DMS114 treated with DMSO at 0.1 percent for 48 hours (cell line): ENCODE data around the gene PDE8A.
"Not testable (repeated sequence)": the region's sequence is repeated elsewhere in the genome, so short reads cannot be mapped to it uniquely, and the experiment has no call there.

Source experiments
- DNase-seq: peaks from one replicate; lab custom pipeline; 2025; ENCODE audit not compliant: unreplicated experiment; lab: John Stamatoyannopoulos, UW

The PDE8A gene

DNA sequence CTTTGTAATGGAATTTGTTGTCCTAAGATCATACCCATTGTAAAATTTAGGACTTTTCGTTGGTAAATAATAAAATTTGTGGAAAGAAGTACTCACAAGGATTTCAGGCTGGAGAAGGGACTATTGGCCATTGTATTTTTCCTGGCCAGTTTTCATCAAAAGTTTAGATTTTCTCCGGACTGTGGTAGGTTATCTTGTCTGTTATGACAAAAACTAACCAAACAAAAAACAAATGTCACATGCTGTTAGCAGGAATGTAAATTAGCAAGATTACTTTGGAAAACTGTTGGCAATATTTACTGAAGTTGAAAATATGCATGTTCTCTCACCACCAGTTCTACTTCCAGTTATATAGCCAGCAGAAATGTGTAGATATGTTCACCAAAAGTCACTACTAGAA is 27.8 kb downstream of the PDE8A start:
- no peak for DNase-seq

DNA sequence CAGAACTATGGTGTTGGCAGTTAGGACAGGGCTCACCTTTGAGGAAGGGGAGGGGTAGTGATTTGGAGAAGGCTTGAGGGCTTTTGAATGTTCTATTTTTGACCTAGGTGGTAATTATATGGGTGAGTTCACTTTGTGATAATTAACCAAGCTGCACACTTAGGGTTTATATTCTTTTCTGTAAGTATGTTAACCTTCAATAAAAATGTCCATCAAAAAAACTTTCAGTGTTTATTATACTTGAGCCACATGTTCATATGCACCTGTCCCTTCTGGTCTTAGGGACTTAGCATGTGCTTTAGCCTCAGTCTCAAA is 28.4 kb downstream of the PDE8A start:
- no peak for DNase-seq

DNA sequence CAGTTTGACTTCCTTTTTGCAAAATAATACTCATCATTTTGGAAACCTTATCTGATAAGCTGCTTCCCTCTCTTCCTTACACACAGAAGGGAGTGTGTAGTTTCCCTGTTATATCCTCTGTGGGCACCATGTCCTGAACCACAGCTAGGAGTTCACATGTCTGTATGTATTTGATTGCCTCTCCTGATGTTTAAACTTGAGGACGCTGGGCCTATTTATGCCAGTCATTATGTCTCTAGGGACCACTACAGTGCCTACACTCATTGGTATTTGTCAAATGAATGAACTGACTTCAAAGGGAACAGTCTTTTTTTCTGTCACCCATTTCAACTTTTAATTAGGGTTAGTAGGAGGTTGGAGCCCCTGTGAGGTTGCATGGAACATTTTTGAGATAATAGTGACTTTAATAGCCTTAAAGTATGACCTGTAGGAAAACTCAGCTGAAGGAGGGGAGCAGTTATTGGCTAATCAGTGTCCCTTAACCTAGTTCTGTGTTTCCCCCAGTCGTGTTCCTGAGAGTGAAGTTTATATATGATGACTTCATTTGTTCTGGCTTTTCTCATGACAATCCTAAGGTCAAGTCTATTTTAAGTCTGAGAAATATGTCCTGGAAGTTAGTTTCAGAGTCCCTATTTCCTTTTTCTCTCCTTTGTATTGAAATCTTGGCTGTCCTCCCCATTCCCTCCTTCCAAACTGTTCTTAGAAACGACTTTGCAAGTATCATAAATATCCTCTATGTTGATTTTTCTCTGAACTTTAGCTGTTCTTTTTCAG is 28.9 kb downstream of the PDE8A start:
- DNase-seq, result no peak

DNA sequence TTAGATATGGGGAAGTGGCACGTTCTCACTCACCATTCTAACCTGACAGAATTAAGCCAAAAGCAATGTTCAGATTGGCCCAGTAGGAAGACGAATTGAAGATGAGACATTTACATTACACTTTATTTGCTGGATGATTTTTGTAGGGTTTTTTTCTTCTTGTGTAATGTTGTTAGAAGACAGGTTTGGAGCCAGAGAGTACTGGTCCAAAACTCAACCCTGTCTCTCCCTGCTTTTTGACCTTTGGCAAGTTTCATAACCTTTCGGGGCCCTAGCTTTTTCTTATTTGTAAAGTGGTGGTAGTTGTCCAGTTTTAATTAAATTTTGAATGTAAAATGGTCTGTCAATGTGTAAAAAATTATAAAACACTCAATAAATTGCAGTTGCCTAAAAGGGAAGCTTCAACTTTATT is 29.5 kb downstream of the PDE8A start:
- DNase-seq, result no peak

DNA sequence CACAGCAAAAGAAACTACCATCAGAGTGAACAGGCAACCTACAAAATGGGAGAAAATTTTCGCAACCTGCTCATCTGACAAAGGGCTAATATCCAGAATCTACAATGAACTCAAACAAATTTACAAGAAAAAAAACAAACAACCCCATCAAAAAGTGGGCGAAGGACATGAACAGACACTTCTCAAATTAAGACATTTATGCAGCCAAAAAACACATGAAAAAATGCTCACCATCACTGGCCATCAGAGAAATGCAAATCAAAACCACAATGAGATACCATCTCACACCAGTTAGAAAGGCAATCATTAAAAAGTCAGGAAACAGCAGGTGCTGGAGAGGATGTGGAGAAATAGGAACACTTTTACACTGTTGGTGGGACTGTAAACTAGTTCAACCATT is 30.1 kb downstream of the PDE8A start:
- DNase-seq, result not testable (repeated sequence)

DNA sequence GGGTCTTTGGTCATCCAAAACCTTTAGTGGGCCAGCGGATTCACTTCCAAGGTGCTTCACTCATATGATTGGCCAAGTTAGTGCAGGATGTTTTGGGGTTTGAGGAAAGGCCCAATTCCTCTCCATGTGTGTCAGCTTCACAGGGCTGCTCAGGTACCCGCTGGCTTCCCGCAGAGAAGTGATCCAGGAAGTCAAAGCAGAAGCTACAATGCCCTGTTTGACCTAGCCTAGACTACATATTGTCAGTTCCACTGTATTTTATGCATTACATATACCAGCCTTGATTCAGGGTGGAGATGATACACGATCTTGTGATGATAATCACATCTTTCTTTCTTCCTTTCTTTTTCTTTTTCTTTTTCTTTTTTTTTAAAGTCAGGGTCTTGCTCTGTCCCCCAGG is 32.1 kb downstream of the PDE8A start:
- no peak for DNase-seq

DNA sequence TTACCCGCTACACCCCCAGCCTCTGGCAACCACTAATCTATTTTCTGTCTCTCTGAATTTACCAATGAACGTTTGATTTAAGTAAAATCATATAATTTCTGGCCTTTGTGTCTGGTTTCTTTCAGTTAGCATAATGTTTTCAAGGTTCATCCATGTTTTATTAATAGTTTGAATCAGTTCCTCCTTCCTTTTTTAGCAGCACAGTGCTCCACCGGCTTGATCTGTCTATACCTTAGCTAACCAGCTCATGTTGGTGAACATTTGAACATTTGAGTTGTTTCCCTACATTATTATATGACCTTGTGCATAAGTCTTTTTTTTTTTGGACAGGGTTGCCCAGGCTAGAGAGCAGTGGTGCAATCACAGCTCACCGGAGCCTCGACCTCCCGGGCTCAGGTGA is 33.3 kb downstream of the PDE8A start:
- no peak for DNase-seq

DNA sequence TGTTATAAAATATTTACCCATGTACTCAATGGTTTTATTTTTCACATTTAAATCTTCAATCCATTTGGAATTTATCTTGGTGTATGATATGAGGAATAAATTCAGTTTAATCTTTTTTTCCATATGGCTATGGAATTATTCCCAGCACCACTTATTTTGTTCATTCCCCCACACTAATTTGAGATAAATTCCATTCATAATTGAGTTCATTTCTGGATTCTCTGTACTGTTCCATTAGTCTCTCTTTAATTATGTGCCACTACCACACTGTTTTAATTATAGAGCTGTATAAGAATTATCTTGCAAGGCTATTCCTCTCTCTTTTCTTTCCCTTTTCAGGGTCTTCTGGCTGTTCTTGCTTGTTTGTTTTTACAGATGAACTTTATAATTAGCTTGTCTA is 34.6 kb downstream of the PDE8A start:
- no peak for DNase-seq

DNA sequence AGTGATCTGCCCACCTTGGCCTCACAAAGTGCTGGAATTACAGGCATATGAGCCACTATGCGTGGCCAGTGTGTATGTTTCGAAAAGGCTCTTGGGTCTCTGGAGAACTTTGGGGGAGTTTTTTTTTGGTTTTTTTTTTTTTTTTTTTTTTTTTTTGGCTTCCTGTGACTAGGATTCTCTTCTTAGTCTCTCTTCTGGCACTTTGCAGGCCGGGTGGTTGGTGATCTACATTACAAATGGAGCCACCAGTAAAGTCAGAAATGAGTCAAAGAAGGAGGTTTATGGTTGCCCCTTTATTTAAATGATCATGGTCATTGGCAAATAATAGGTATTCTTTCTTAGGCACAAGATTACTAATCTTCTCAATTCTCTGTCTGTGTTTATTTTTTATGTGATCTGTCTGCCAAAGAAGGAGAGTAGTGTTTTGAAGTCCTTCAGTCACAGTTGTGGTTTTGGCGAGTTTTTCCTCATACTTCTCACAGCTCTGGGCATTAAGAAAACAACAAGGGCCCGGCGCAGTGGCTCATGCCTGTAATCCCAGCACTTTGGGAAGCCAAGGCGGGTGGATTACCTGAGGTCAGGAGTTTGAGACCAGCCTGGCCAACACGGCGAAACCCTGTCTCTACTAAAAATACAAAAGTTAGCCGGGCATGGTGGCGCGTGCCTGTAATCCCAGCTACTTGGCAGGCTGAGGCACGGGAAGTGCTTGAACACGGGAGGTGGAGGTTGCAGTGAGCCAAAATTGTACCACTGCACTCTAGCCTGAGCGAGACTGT is 38.3 kb downstream of the PDE8A start:
- DNase-seq, result no peak

DNA sequence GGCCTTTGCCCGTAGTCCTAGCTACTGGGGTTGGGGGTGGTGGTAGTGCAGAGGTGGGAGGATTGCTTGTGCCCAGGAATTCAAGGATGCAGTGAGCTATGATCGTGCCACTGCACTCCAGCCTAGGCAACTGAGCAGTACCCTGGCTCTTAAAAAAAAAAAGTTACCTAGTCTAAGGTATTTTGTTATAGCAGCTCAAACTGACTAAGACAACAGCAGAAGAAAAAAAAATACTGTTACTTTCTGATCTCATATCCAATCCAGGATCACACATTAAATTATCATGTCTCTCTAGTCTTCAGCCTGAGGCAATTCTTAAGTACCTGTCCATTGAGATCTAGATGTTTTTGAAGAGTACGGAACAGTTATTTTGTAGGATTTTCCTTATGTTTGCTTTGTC is 39.8 kb downstream of the PDE8A start:
- DNase-seq, result no peak

DNA sequence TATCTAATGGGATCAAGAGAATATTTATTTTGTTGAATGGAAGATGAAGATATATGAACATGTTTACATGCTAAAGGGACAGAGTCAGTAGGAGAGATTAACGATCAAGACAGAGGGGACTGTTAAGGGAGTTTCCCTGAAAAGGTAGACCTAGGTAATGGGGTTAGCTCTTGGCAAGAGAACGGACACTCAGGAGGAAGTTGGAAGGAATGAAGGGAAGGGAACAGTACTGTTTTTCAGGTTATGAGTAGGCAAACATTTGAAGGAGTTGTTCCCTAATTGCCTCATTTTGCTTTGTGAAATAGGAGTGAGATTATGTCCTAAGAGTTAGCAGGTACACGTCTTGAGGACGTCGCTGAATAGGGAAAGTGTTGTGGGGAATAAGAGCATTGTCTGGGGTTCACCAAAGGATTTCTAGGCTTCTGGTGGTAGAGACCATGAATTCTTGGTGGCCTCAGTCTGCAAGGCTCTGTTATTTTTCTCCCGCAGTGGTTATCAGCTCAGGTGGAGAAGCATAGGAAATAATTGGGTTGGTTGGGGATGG is 41.3 kb downstream of the PDE8A start:
- DNase-seq, result no peak

DNA sequence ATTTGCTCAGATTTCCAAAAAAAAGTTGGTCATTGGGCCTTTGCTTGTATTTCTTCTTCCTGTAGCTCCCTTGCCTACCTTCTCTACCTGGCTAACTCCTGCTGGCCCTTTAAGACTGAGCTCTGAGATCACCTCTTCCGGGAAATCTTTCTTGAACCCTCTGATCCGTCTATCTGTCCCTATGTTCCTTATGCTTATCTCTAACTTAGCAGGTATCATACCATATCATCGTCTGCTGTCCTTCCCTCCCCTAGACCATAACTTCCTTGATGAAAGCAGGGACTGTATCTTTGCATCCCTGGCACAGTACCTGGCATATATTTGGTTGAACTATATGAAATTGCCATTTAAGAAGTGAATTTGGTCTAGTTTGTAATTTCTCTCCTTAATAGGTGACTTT is 42.3 kb downstream of the PDE8A start:
- no peak for DNase-seq

DNA sequence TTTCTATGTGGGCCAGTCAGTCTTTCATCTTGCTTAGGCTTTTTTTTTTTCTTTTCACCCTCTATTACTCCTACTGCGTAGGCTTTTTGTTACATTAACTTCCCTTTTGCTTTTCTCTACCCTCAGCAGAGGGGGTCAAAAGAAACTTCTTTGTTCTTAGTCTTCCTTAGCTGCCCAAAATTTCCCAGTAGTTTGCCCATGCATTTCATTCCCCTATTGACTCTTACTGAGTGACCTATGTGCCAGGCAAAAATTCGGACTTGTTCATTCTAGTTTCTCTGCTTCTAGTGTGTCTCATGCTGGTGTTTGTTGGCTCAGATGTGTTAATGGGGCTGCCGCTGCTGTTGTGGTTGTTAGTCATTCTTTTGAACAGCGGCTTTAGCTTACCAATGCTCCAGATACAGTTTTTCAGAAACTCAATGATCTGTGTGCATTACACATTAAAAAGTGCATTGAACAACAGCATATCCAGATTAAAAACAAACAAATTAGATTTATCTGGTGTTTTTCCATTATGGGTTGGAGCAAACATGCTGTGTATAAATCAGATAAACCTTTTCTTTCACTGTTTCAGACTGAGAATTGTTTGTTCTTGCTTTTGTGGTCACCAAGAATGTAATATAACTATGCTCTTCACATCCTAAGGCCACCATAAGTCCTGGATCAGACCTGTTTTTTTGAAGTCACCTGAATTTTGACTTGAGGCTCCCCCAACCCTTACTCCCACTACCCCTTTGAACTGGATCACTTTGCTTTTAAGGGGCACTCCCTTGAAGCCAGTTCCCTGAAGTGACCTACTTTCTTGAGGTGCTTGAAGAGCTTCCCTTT is 43.1 kb downstream of the PDE8A start:
- DNase-seq, result no peak

DNA sequence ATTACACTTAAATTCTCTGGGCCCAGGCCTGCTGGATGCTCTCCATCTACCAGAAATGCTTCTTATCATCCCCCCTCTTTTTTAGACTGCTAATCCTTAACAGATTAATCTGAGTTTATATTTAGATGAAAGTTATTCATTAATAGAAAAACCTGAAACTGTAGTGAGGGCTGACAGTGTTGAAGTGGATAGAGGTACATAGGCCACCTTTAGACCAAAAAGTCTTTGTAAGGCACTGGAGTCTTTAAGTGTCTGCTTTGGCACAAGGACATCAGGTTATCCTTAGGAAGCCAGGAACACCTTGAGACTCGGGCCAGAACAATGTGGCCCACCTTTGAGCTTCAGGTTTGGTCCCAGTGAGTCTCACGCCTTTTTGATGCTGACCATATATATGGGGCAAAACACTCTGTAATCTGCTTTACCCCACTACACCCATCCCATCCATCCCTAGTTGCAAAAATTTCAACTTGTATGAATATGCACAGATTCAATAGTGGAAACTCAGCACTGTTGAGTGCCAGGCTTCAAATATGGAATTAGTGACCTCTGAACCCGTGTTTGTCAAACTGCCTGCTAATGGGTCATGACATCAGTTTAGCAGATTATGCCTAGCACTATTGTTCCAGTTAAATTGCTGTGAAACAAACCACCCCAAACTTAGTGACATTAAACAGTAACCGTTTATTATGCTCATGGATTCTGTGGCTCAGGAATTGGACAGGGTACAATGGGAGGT is 44.0 kb downstream of the PDE8A start:
- no peak for DNase-seq

DNA sequence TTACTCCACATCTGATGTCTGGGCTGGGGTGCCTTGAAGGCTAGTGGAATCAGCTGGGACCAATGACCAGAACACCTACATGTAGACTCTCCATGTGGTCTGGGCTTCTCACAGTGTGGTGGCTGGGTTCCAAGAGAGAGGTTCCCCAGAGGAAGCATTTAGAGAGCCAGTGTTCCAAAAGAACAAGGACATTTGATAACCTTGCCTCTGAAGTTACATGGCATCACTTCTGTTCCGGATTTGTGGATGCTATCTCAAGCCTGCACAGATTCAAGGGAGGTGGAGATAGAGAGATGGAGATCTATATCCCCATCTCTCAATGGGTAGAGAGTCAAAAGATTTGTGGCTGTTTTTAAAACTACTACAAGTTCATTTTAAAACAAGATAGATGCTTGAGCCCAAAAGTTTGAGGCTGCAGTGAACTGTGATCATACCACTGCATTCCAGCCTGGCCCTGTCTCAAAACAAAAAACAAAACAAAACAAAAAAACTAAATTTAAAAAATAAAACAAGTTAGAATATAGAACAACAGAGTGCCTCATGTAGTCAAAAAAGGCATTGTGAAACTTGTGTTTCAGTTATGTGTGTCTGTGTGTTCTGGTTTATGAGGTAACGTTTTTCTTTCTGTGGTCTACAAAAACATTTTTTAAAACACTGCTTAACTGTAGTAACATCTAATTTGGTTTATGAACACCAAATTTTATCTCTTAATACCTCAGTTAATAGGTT is 44.8 kb downstream of the PDE8A start:
- no peak for DNase-seq

DNA sequence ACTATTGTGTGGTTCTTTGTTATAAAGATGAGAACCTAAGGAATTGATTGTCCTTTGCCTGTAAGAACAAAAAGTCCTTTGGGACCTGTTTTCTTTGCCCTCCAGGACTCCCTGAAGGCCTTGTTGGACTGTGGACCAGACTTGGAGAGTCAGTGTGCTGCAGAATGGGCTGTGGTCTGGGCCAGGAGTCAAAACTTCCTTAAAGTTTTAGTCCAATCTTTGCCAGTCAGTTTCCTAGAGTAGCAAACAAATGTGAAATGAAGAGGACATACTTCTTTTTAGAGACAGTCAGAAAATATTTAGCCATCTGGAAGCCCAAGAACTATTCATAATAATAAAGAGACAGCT is 45.4 kb downstream of the PDE8A start:
- DNase-seq, result no peak

DNA sequence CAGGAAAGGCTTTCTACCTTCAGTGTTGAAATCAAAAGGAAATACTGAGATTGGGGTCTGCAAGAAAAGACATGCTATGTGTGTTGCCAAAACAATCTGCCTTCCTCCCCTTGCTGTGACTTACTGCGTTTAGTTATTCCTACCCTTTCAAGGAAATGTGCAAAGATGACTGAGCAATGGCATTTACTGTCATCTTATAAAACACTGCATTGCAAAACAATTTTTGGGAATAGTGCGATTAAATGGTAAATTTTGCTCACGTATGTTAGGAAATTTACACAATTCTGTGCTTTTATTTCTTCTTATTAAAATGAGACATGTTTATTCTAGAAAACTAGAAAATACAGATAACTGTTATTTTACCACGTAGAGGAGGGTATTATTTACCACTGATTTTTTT is 45.8 kb downstream of the PDE8A start:
- no peak for DNase-seq

DNA sequence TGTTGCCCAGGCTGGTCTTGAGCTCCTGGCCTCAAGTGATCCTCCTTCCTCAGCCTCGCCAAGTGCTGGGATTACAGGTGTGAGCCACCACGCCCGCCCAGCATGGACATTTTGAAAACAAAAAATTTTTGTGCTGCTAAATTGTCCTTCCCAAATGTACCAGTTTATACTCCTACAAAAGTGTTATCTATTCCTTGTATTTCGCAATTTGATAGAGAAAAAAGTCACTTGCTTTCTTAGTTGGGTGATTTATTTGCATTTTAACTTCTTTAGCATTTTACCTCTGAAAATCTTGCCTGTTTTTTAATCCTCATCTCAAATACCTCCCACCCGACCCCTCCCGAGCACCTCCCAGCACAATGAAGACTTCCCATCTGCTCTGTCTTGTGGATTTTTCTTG is 46.8 kb downstream of the PDE8A start:
- no peak for DNase-seq

DNA sequence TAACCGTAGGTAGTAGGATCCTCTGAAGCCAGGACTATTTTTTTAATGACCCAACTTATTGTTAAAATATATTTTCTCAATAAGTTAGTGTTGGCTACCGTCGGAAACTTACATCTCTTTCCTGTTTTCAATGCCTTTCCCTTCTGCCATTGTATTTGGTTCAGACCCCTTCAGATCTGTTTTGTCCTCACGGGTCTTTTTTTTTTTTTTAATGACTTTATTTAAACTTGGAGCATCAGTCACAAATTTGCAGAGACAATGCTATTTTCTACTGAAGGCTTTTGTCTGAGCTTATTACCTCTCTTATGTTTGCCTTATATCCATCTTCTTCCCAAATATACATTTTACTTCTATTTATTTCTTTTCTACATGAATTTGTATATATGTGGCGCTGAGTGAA is 47.6 kb downstream of the PDE8A start:
- DNase-seq, result no peak

DNA sequence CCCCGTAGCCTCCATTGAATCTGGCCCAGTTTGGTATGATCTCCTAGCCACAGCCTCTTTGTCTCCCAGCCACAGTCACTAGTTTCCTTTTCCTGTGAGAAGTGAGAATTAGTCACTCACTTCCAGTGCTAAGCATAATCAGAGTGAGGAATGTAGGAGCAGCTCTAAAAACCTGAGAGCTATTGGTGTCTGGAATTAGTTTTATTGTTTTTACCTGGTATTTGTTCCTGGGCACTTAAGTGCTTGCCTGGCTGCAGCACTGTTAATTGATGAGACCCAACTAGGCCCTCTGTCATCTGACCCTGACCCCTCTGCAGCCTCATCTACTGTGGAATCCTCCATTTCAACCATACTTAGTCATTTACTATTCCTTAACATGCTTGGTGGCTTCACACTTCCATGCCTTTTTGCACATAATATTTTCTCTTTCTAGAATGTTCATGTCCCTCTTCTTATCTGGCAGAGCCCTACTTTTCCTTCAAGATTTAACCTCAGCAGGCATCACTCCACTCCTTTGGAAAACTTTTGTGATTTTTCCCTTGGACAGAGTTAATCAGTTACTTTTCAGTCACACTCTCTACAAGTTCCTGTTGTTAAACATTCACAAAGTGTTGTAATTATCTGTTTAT is 48.8 kb downstream of the PDE8A start:
- DNase-seq, result no peak
